H1 (cell line): ENCODE results near the gene RPUSD3. TPM values are rescaled to one million over a fixed set of nuclear protein-coding genes. Genes with fewer than 3 reads are reported as not detected.
A peak's percentile ranks its signal among the peaks of the same experiment; 100 is the strongest.

Experiments used
- CTCF ChIA-PET: fragments of 300-600 bp; sonication (Branson Sonifier 250); formaldehyde crosslinking; loops from one replicate; lab custom pipeline; 2021; ENCODE audit not compliant: partially characterized antibody; lab: Charles Lee
- POLR2A ChIA-PET: fragments of 300-600 bp; sonication (Branson Sonifier 250); formaldehyde crosslinking; loops from one replicate; lab custom pipeline; 2021; ENCODE audit warnings: inconsistent platforms; ENCODE audit not compliant: partially characterized antibody; lab: Charles Lee
- DNase-seq, 2 experiments: peaks; one replicate each; pipeline versions ENCODE4 v3.0.0 to v3.0.0-alpha.2; 2010 to 2022; ENCODE audit warnings: low spot score in 2 of 2, low read depth in 1 of 2, mixed read lengths in 1 of 2
- FAIRE-seq: peaks from 2 replicates; lab custom pipeline; 2011; peaks lifted over from hg19 to GRCh38; lab: Jason Lieb, UNC
- H2AFZ ChIP-seq: 2 replicates; pipeline ENCODE4 v1.8.1; 2012; ENCODE audit warnings: low read length, inconsistent platforms
- H2AK5ac ChIP-seq: 2 replicates; pipeline ENCODE4 v1.6.1; 2013; ENCODE audit warnings: low read depth, low read length
- H2BK120ac ChIP-seq: replicated peaks from 2 replicates; pipeline ENCODE3; 2013; ENCODE audit warnings: low read depth, low read length, inconsistent platforms
- H2BK12ac ChIP-seq: 2 replicates; pipeline ENCODE4 v1.6.1; 2013; ENCODE audit warnings: low read depth, low read length
- H2BK15ac ChIP-seq: 2 replicates; pipeline ENCODE4 v1.6.1; 2013; ENCODE audit warnings: low read length
- H2BK20ac ChIP-seq: 2 replicates; pipeline ENCODE4 v1.6.1; 2013; ENCODE audit warnings: low read length
- H2BK5ac ChIP-seq: 2 replicates; pipeline ENCODE4 v1.6.1; 2013; ENCODE audit warnings: low read depth, low read length
- H3K14ac ChIP-seq: 2 replicates; pipeline ENCODE4 v1.6.1; 2013; ENCODE audit warnings: inconsistent platforms; ENCODE audit not compliant: insufficient read length
- H3K18ac ChIP-seq: 2 replicates; pipeline ENCODE4 v1.6.1; 2013; ENCODE audit warnings: low read length; ENCODE audit errors: extremely low read depth
- H3K23ac ChIP-seq: 2 replicates; pipeline ENCODE4 v1.6.1; 2013; ENCODE audit warnings: inconsistent platforms; ENCODE audit not compliant: insufficient read length
- H3K23me2 ChIP-seq: 2 replicates; pipeline ENCODE4 v1.6.1; 2013; ENCODE audit warnings: low read depth, low read length
- H3K27ac ChIP-seq: 2 replicates; pipeline ENCODE4 v1.6.1; 2011; ENCODE audit warnings: low read depth, low read length, inconsistent platforms
- H3K27me3 ChIP-seq, 4 experiments: replicated peaks in 1 of 4; 1 replicate in 1 of 4; 2 replicates in 3 of 4; pipeline versions ENCODE4 v1.6.1 to v1.8.1; 2011 to 2013; ENCODE audit warnings: low read length in 3 of 4, mild to moderate bottlenecking in 3 of 4, inconsistent platforms in 2 of 4, mixed read lengths in 2 of 4, moderate library complexity in 1 of 4; ENCODE audit not compliant: control insufficient read depth in 3 of 4, insufficient read depth in 3 of 4; ENCODE audit errors: extremely low read depth in 1 of 4
- H3K36me3 ChIP-seq, 4 experiments: 2 replicates each; pipeline versions ENCODE4 v1.6.1 to v1.8.1; 2011 to 2013; ENCODE audit warnings: mild to moderate bottlenecking in 4 of 4, low read length in 3 of 4, moderate library complexity in 2 of 4, control low read depth in 1 of 4, inconsistent platforms in 1 of 4; ENCODE audit not compliant: insufficient read depth in 4 of 4, control insufficient read depth in 2 of 4
- H3K4ac ChIP-seq: replicated peaks from 2 replicates; pipeline ENCODE3; 2013; ENCODE audit warnings: low read length, low read depth, mixed read lengths, inconsistent platforms; ENCODE audit not compliant: insufficient read length
- H3K4me1 ChIP-seq, 4 experiments: replicated peaks in 1 of 4; 1 replicate in 1 of 4; 2 replicates in 3 of 4; pipeline versions ENCODE4 v1.6.1 to v1.8.1; 2011 to 2013; ENCODE audit warnings: low read length in 3 of 4, inconsistent platforms in 2 of 4, mixed read lengths in 1 of 4; ENCODE audit not compliant: insufficient read depth in 4 of 4, control insufficient read depth in 3 of 4
- H3K4me2 ChIP-seq, 2 experiments: 2 replicates each; pipeline versions ENCODE4 v1.6.1 to v1.8.1; 2011 to 2013; ENCODE audit warnings: low read depth in 2 of 2, low read length in 2 of 2, control low read depth in 1 of 2, inconsistent platforms in 1 of 2, mild to moderate bottlenecking in 1 of 2; ENCODE audit not compliant: insufficient read depth in 1 of 2
- H3K4me3 ChIP-seq, 4 experiments: fragments of 200-600, 300-600 bp in 1 of 4; sonication (generic), shearing (Covaris generic), sonication (Bioruptor Twin) in 1 of 4; 2 replicates each; pipeline versions ENCODE4 v1.5.1 to v1.8.1; 2011 to 2016; ENCODE audit warnings: low read length in 4 of 4, low read depth in 3 of 4, control low read depth in 2 of 4, inconsistent platforms in 2 of 4, mild to moderate bottlenecking in 2 of 4, mixed read lengths in 1 of 4, moderate library complexity in 1 of 4; ENCODE audit not compliant: insufficient read depth in 2 of 4; ENCODE audit errors: extremely low read depth in 1 of 4
- H3K56ac ChIP-seq: replicated peaks from 2 replicates; pipeline ENCODE3; 2013; ENCODE audit warnings: low read depth, mild to moderate bottlenecking, mixed read lengths, low read length, inconsistent platforms; ENCODE audit not compliant: insufficient read length
- H3K79me1 ChIP-seq: 2 replicates; pipeline ENCODE4 v1.6.1; 2013; ENCODE audit warnings: low read depth, low read length, control low read depth
- H3K79me2 ChIP-seq, 2 experiments: 2 replicates each; pipeline versions ENCODE4 v1.6.1 to v1.8.1; 2012 to 2013; ENCODE audit warnings: low read length in 2 of 2, mild to moderate bottlenecking in 2 of 2, inconsistent platforms in 1 of 2; ENCODE audit not compliant: insufficient read depth in 2 of 2, control insufficient read depth in 1 of 2
- H3K9ac ChIP-seq, 4 experiments: replicated peaks in 1 of 4; 1 replicate in 1 of 4; 2 replicates in 3 of 4; pipeline versions ENCODE4 v1.6.1 to v1.8.1; 2011 to 2013; ENCODE audit warnings: low read depth in 3 of 4, low read length in 3 of 4, control low read depth in 2 of 4, mild to moderate bottlenecking in 2 of 4, moderate library complexity in 2 of 4, inconsistent platforms in 1 of 4; ENCODE audit errors: extremely low read depth in 1 of 4
- H3K9me3 ChIP-seq, 2 experiments: 2 replicates each; pipeline versions ENCODE4 v1.6.1 to v1.8.1; 2012 to 2013; ENCODE audit warnings: mild to moderate bottlenecking in 2 of 2, moderate library complexity in 2 of 2, control low read depth in 1 of 2, inconsistent platforms in 1 of 2, low read depth in 1 of 2, low read length in 1 of 2, mixed read lengths in 1 of 2; ENCODE audit not compliant: insufficient read depth in 2 of 2
- H4K20me1 ChIP-seq, 2 experiments: replicated peaks in 1 of 2; 2 replicates each; pipeline versions ENCODE3 to v1.8.1; 2011 to 2013; ENCODE audit warnings: inconsistent platforms in 2 of 2, low read length in 2 of 2, mild to moderate bottlenecking in 1 of 2; ENCODE audit not compliant: insufficient read depth in 2 of 2, control insufficient read depth in 1 of 2
- H4K5ac ChIP-seq: 2 replicates; pipeline ENCODE4 v1.6.1; 2013; ENCODE audit warnings: low read length, low read depth, mixed read lengths, inconsistent platforms; ENCODE audit not compliant: insufficient read length
- H4K8ac ChIP-seq: 2 replicates; pipeline ENCODE4 v1.8.0; 2013; ENCODE audit warnings: mild to moderate bottlenecking, moderate library complexity, low read length, inconsistent platforms; ENCODE audit not compliant: insufficient read depth; ENCODE audit errors: extremely low read depth
- H4K91ac ChIP-seq: replicated peaks from 2 replicates; pipeline ENCODE3; 2013; ENCODE audit warnings: low read length, mixed read lengths, inconsistent platforms; ENCODE audit not compliant: insufficient read length
- CTCF ChIP-seq, 3 experiments: IDR thresholded peaks; 1 replicate in 2 of 3; 2 replicates in 1 of 3; pipeline versions ENCODE4 v1.5.1 to v1.6.1; 2011; ENCODE audit warnings: low read length in 3 of 3, mild to moderate bottlenecking in 3 of 3, inconsistent platforms in 2 of 3, low read depth in 1 of 3, moderate library complexity in 1 of 3; ENCODE audit not compliant: insufficient read depth in 1 of 3; ENCODE audit errors: control extremely low read depth in 1 of 3
- EZH2 ChIP-seq: fragments of 200-600 bp; sonication (generic); IDR thresholded peaks from 2 replicates; pipeline ENCODE4 v1.7.1; 2012; ENCODE audit warnings: low read depth, mild to moderate bottlenecking, moderate library complexity, low read length, inconsistent platforms; ENCODE audit not compliant: severe bottlenecking
- MAFK ChIP-seq: IDR thresholded peaks from 2 replicates; pipeline ENCODE4 v1.6.1; 2012; ENCODE audit warnings: low read depth, mild to moderate bottlenecking, improper control_type of control experiment, low read length
- NRF1 ChIP-seq: IDR thresholded peaks from 2 replicates; pipeline ENCODE4 v1.6.1; 2011; ENCODE audit warnings: mild to moderate bottlenecking, low read depth, low read length, improper control_type of control experiment
- RAD21 ChIP-seq, 2 experiments: IDR thresholded peaks in 1 of 2; conservative IDR thresholded peaks in 1 of 2; 2 replicates each; pipeline ENCODE4 v1.6.1; 2011; ENCODE audit warnings: low read depth in 2 of 2, low read length in 2 of 2, improper control_type of control experiment in 1 of 2, inconsistent platforms in 1 of 2, mild to moderate bottlenecking in 1 of 2, moderate library complexity in 1 of 2
- SIX5 ChIP-seq: IDR thresholded peaks from 2 replicates; pipeline ENCODE4 v1.6.1; 2011; ENCODE audit warnings: mild to moderate bottlenecking, low read depth, low read length
- SP1 ChIP-seq: IDR thresholded peaks from 2 replicates; pipeline ENCODE4 v1.6.1; 2011; ENCODE audit warnings: low read depth, low read length
- TEAD4 ChIP-seq: IDR thresholded peaks from 2 replicates; pipeline ENCODE4 v1.6.1; 2012; ENCODE audit warnings: low read depth, low read length, inconsistent platforms, mixed read lengths
- ZNF274 ChIP-seq: IDR thresholded peaks from 2 replicates; pipeline ENCODE4 v1.7.0; 2012; ENCODE audit warnings: low read length, borderline replicate concordance; ENCODE audit errors: extremely low read depth
- WGBS, 2 experiments: shearing (Covaris generic) in 1 of 2; methylation state at CpG; one replicate each; pipeline versions ENCODE4 v1.1.6 to v1.1.7; 2013 to 2015; ENCODE audit warnings: low lambda C conversion rate in 2 of 2, mixed read lengths in 2 of 2, inconsistent platforms in 1 of 2, low coverage in 1 of 2, missing lambda C conversion rate in 1 of 2; ENCODE audit not compliant: insufficient replicate concordance in 2 of 2, insufficient coverage in 1 of 2, insufficient read length in 1 of 2; ENCODE audit errors: extremely low coverage in 1 of 2, missing lambda C conversion rate in 1 of 2; 5-methylcytosine and 5-hydroxymethylcytosine counted together
- polyA plus RNA-seq, 7 experiments: library from polyadenylated mRNA; depleted of rRNA in 3 of 7; stranded (reverse) in 5 of 7; unstranded in 2 of 7; fragments of >200 nt in 5 of 7; fragments of 200-250 nt in 2 of 7; gene quantifications; 1 replicate in 5 of 7; 2 replicates in 1 of 7; 4 replicates in 1 of 7; pipeline versions ENCODE4 v1.2.1 to v1.2.3, GENCODE V29; 2011 to 2013; ENCODE audit warnings: missing spikeins in 2 of 7, mixed read lengths in 2 of 7
- total RNA-seq: library from RNA; stranded (reverse); fragmentation: NEBNext Ultra II Directional; extraction: Animal tissue kit (Norgen Biotek cat#: 25700); gene quantifications from 2 replicates; pipeline ENCODE4 v1.2.1, GENCODE V29; 2021

The RPUSD3 gene
- total and polyA plus RNA-seq, 2 of the 8 experiments (the other 6 are each of a cell fraction or from before 2014, with no cell fraction given): 68.4 to 154 TPM

DNA sequence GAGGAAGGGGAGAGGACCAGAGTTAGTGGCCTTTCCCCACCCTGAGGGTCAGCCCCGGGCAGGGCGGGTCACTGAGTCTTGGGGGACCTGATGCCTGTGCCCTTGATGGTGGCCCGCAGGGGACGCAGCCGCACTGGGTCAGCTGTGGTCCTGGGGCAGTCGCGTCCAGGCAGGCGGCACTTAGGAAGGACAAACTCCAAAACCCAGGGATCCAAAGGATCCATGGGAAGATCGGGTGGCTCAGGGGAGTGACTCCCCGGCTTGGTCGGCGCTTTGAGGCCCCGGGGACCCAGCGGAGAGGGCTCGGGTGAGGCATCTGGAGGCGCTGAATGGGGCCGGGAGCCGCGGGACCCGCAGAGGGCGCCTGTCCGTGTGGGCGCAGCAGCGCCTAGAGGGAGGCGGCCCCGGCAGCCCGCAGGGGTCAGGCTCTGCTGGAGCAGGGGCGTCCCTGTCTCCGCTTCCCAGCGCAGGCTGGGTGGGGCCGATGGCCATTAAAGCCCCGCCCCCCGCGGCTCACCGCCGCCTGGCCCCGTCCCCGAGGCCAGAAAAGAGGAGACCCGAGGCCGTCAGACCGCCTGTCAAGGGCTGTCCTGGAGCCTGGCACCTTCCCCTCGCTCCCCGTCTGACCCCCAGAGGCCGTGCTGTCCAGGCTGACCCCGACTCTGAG is 18.7 kb upstream of the RPUSD3 start:
- Histone ChIP-seq H3K4me3 (peak overlapping the region; percentile 35 to 57 (median 38)), H3K9me3 (no peaks in the 10 kb centered on the region), H2AFZ (peak overlapping the region; percentile 92), H3K36me3 (no peaks in the 10 kb centered on the region), H2BK5ac (no peak overlapping the region), H3K14ac (no peak overlapping the region), H4K5ac (no peak overlapping the region), H3K4me2 (peak overlapping the region; percentile 76 to 82), H3K4me1 (peaks cover 0 to 5% (median 3%) of the 10 kb centered on the region in 4 experiments; a peak in 6 of 7 replicates), H4K91ac (no peak overlapping the region), H3K79me2 (no peaks in the 10 kb centered on the region), H3K23ac (no peak overlapping the region), H3K27me3 (peaks cover 0 to 12% (median 4%) of the 10 kb centered on the region in 4 experiments; a peak in 3 of 7 replicates), H2BK120ac (no peak overlapping the region), H3K56ac (no peak overlapping the region), H3K18ac (peak overlapping the region; percentile 71; the same call in 1 of the 2 replicates), H4K20me1 (no peaks in the 10 kb centered on the region), H3K79me1 (no peaks in the 10 kb centered on the region), H2BK12ac (no peak overlapping the region), H3K27ac (no peak overlapping the region), H4K8ac (0 out of 2 replicates have a peak overlapping the region, but pooled peaks have one; percentile 9), H2BK15ac (no peak overlapping the region), H2BK20ac (no peak overlapping the region), H3K4ac (no peak overlapping the region), H2AK5ac (no peak overlapping the region), H3K23me2 (peaks cover 4% of the 10 kb centered on the region; the same call in 1 of the 2 replicates), H3K9ac (no peak overlapping the region)
- FAIRE-seq (no peak), DNase-seq (peak in 1 of 2 experiments; percentile 84)
- ChIA-PET POLR2A (no interaction called here), CTCF (interaction anchor here (1.7 kb wide), 1 partner anchor 69 kb away, joined by 4 read pairs; no protein-coding TSS in a partner anchor)
- WGBS, 2 experiments: 12% methylated on average over 43 of the region's 45 CpGs; no CpG with 5 or more reads in 1 of the 2 experiments
- TF ChIP-seq EZH2 (peak; percentile 15), TEAD4 (no peak), SP1 (no peak), SIX5 (no peak), ZNF274 (no peak), RAD21 (IDR thresholded peaks at IDR 0.05 in 1 of 2, conservative IDR thresholded peaks at IDR 0.05 in 1 of 2; ENCODE audit: low read depth in 2 of 2, low read length in 2 of 2) (no peak; a peak in 1 of 4 replicates), CTCF (IDR thresholded peaks at IDR 0.05; ENCODE audit: control extremely low read depth in 1 of 3, insufficient read depth in 1 of 3, low read depth in 1 of 3, low read length in 3 of 3) (peak; percentile 26 to 55 (median 28)), MAFK (no peak), NRF1 (no peak)
